Stimulated activated CD8-positive, alpha-beta memory T cell treated with anti-CD3 and anti-CD28 coated beads, Interleukin-12 subunit alpha, Interleukin-12 subunit beta, amount 100 ng/mL, for 4 hours (primary cell): ENCODE data around the gene ALKBH3.

Experiments
- DNase-seq: peaks from one replicate; pipeline ENCODE4 v3.0.0-alpha.2; 2020; ENCODE audit warnings: low read depth

ALKBH3 gene

DNA sequence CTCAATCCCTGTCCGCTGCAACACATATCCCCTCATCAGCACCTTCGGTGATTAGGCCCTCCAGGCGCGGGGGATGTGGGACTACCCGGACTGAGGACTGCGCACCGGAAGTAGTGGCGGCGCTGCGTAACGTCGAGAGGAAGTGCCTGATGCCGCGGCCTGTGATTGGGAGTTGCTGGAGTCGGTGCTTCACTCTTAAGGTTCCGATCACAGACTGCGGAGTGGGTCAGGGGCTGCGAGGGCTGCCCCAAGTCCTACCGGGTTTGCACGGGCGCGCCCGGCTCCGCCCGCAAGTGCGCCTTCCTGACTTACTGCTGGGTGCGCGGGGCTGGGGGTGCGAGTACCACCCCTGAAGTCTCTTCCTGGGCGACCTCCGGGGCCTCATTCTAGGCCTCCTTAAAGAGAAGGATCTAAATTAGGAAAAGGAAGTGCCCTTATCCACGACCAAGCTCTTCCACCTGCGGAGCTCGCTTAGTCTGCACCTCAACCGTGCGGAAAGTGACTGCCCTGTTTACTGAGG, at the start of gene ALKBH3:
Gene ALKBH3 (plus strand): TSS at position 192 of the 520 bp plus-strand sequence. CDS start 1,822 bp downstream, outside the sequence.
- peak; percentile 77 for DNase-seq

DNA sequence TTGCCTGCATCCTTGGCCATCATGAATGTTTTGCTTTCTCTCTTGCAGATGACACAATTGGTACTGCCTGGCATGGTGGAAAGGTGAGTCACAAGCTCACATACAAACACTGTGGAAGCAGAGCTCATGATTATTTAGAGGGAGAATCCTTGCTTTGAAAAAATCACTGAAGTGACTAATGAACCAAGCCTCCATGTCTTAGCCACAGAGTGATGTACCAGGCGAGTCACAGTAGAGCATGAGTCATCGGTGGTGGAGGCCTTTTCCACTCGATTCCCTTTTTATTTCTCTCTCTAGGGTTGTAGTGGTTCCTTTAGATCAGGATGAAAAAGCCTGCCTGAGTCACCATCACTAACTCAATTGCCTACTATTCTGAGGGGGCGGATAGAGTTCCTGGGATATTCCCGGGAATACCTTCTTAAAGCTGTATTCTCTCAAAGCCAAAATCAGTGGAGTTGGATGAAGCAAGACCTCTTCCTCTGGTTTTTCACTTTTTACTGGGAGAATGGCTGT, 49.6 kb upstream of the ALKBH3 start:
- DNase-seq: peak; percentile 23

DNA sequence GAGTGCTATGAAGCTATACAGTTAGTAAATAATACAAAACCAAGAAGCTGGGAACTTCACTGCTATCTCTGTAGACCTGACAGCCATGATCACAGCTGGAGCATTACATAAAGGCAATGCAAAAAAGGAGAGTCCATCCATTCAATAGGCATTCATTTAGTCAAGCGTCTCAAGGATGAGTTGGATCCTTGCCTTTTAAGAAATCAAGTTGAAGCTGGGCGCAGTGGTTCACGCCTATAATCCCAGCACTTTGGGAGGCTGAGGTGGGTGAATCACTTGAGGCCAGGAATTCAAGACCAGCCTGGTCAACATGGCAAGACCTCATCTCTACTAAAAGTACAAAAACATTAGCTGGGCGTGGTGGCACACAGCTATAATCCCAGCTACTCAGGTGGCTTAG, 48.1 kb upstream of the ALKBH3 start:
- no peak for DNase-seq

DNA sequence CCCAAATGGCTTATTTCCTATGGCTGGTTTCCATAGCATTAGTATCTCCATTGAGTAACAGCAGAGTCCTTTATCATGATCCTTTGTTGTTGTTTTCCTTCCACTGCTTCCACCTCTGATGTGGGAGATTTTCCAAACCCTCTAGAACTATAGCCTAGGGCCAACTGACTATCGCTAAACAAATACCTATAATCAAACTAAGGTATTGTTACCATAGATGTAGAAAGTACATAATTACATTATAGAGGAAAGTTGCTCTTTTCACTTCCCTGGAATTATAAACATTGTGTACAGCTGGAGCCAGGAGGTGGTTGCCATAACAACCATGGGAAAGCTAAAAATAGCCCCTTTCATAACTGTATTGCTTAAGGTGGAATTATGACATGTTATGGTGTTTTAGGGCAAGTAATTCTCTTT, 47.0 kb upstream of the ALKBH3 start:
- DNase-seq: no peak

DNA sequence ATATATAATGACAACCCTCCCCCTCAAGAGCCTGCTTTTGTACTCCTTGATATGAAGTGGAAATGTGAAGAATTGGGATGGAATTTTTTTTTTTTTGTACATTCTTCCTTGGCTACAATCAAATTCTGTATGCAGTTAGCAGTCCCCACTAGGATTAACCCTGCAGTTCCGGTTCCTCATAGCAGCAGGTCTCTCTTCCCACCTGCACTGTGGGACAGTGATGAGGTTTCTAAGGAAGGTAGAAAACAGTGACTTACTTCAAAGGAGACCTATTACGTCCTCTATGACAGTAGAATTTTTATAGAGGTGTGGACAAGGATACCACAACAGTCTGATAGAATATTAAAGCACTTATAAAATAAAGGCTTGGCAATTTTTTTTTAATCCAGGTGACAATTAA, 46.3 kb upstream of the ALKBH3 start:
- no peak for DNase-seq

DNA sequence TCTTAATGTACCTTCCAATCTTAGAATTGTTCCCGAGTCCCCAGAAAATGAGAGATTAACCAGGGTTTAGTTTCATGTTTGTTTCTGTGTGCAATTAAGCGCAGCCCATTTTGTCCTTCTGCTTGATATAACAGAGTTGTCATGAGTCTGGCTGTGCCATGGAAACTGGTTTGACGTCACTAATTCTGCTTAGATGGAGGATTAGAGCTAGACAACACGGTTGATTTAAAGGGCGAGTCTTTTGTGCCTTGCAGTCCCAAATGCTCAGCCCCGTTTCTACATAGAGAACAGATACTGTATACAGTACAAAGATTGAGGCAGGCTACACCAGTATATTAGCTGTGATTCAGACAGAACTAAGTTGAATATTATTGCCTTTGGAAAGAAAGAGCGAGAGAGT, 45.5 kb upstream of the ALKBH3 start:
- DNase-seq: no peak

DNA sequence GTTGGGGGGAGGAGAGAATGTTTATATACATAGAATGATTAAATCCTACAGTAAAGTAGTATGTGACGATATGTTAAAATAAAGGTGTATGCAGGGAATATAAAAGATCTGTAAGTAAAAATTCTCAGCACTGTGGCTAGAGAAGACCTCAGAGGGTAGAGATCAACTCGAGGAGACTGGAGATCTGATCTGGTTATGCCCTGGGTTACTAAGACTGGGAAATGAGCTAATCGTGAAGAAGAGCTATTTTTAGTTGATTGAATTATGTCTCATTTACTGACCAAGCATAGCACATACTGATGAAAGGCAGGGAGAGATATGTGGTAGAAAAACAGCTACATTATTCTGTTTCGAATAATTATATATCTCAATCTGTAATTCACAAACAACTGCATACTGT, 42.8 kb upstream of the ALKBH3 start:
- DNase-seq: no peak

DNA sequence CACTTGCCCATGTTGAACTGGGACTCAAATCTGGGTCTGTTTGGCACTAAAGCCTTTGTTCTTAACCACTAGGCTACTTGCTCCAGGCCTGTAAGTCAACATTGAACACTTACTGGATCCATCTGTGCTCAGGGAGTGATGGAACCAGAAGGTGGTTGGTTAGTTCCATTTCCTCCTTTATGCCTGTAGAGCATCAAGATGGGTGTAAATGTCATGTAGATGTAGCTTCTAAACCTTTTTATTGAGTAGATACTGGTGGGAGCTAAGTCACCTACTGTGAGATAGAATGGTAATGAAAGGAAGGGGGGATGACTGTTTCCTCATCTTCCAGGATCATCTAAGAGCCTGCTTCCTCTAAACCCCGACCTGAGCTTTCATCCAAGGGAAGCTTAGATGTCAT, 38.6 kb upstream of the ALKBH3 start:
- no peak for DNase-seq

DNA sequence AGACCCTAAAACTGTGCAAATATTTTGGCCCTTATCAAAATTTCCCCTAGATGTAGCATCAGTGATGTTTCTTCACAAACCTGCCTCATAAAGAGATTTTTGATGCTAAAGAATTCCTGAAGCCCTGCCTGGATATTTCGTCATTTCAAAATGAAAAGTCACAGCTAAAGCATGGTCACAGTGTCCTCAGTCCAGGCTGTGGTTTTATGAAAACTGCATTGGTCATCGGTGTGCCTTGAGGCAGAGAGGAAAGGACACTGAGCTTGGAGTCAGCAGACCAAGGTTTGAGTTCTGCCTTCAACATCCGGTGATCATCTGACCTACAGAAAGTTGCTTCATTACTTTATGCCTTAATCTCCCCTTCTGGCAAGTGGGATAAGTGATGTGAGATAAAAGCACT, 34.8 kb upstream of the ALKBH3 start:
- no peak for DNase-seq

DNA sequence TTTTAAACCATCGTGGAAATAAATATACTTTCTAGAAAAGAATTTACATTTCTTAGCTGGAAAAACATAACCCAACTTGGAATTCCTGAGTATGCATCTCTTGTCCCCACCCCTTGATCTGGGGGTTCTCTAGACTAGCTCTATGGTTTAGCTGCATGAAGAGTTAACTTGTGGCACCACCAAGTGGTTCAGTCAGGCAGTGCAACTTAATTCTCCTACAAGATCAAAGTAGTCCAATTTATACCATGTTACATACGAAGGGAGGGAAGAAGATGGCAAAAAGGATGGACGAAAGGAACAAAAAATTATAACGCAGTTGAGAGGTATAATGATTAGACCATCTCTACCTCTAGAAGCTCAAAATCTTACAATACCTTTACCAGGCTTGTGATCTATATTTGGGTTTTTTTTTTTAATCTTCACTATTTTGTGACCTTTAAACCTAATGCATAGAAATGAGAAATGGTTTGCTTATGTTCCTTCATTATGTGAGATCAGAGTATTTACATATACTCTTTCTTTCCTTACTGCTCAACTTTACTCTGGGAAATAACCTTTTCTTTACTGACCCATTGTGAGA, 28.5 kb upstream of the ALKBH3 start:
- no peak for DNase-seq

DNA sequence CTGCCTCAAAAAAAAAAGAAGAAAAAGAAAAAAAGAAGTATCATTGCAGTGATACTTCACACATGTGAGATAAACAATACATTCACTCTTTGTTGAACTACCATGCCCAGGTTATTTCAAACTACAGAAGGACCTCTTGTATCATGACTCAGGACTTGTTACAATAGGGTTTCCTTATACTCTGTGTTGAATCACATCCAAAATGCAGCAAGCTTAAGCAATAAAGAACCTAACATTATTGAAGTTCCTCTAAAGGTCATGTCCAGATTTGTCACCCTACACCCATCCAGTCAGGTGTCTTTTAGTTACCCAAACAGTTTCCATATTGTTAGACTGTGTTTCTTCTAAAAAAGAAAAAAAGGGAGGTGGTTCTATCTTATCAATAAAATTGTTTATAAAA, 26.9 kb upstream of the ALKBH3 start:
- DNase-seq: no peak

DNA sequence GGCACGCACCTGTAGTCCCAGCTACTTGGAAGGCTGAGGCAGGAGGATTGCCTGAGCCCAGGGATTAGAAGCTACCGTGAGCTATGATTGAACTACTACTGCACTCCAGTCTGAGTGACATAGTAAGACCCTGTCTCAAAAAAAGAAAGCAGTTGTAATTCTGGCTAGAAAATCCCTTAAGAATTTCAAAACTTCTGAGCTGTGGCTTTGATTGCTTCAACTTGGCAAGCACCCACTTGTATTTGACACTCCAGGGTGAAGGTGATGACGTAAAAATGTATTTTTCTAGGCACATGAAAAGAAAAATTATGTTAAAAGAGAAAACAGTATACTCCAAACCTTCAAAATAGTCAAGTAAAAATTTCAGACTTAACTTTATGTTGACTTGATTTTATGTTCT, 23.6 kb upstream of the ALKBH3 start:
- no peak for DNase-seq

DNA sequence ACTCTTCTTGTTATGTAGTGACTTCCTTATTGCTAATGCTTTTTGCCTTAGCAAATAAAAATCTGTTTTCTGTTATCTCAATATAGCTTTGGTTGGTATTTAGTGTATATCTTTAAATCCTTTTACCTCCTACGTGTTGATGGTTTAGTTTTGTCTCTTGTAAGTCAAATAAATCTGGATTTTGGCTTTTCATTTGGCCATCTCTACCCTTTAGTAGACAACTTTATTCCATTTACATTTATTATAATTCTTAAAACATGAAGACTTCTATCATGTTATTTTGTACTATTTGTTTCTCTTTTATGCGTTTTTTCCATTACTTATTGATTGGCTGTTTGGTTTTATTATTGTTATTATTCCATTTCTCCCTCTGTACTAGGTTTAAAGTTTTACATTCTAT, 19.5 kb upstream of the ALKBH3 start:
- DNase-seq: no peak

DNA sequence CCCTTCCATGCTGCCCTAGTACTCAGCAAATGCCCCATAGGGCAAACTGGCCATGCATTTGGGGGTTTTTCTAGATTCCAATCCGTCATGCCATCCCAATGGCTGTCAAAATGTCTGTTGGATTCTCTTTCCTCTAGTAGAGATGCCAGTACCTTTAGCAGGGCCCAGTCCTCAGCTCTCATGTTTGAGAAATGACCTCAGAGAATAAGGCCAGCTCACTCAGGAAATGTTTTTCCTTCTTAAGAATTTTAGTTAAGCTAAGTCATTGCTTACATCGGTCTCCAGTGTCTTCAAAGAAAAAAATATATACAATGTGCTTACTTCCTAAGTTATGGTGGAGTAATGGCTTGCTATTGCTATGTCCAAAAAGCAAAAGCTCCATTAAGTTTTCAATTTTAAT, 14.1 kb upstream of the ALKBH3 start:
- no peak for DNase-seq

DNA sequence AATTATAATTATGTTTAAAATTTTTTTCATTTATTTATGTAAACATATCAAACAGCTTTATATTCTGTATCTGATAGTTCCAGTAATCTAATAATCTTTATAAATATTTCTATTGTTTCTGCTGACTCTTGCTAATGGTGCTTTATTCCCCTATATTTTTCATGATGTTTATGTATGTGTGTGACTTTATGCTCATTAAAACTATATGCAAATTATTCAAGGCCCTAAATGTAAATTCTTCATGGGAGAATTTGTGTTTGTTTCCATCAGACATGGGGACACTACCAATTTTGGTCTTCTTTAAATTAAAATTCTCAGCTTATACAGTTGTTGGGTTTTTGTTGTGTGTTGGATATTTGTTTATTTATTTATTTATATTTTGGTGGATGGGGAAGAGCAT, 13.7 kb upstream of the ALKBH3 start:
- DNase-seq: no peak

DNA sequence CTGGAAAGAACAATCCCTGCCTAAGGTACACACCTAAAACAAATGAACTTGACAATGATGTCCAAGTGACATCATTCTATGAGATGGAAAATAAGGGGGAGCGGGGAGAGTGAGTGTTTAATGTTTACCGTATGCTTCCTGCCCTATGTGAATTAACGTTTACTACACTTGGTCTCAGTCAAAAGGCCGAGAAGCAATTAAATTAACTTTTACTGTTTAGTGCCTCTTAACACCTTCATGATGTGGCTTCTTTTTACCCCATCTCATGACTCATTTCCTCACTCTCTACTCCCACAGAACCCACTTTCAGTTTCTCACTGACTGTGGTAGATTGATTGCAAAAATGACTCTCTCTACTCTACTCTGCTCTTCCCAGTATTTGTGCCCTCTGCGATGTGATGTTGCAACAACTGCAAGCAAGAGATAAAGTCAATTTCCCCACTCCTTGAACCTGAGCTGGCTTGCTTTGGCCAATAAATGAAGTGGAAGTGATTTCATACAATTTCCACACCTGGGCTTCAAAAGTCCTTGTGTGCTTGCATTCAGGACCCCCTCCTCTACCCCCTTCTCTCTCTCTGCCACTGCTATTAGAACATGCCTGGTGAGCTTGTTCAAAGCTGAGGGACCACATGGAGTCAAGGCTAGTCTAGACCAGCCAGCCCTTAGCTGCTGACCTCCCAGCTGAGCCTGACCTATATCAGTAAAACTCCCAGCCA, 11.6 kb upstream of the ALKBH3 start:
- no peak for DNase-seq

DNA sequence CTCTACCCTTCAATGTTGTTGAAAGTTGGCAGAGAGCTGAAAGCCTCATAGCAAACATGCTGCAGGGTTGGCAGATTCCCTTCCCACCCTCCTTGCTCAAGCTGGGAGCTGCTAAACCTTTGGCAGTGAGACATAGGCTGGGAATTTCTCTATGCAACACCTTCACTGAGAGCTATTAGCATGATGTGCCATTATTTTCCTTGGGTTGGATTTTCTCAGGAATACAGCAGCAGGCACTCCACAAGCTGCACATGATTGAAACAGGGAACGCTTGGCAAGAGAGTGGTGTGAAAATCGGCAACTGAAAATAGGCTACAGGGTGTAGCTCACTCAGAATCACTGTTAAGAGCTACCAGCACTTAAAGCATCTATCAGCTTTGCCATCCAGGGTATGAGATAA, 9.6 kb upstream of the ALKBH3 start:
- no peak for DNase-seq

DNA sequence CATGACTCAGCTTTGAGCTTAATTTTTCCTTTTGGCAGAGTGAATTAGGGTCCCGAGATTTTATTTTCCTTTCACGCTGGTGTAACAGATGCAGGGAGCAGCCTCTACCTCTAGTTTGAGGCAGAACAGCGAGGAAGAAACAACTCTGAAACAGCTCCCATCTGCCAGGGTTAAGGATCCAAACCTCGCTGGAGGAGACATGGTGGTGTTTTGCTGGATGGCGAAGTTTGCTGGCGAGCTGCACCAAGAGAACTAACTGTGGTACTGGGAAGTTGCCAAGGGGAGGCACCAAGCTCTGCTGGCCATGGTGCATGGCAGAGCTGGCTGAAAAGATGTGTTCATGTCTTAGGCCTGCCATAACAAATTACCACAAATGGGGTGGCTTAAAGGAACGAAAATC, 7.6 kb upstream of the ALKBH3 start:
- no peak for DNase-seq

DNA sequence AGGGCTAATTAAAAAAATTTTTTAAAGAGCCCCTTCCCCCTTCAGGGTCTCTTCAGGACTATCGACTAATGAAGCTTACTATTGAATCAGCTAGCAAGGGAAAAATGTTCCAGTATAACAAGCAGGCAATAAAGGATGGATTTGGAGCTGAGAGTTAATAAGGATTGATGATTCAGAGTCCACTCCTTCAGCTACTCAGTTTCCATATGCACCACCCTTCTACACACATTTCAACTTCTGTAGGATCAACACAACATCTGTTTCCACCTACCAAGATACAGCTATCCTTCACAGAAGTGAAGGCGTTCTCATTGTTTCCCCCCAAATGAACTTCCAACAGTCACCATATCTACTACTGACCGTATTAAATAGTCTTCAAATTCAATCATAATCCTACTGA, 6.6 kb upstream of the ALKBH3 start:
- no peak for DNase-seq

DNA sequence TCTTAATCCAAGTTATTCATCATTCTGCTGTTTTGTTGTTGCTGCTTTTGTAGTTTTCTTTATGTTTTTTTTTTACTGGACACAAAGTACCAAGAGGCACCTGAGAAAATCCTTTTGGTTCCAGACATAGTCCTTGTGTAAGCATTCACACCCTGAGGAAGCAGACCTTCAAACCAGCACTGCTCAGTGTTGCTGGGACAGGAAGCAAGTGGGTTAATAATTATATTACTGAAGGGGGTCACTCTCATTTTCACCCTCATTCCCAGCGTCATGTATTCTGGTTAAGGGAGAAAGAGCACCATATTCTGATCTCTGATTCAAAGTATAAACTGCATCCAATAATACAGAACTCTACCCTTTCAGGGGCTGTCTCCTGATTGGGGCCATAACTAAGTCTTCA, 5.9 kb upstream of the ALKBH3 start:
- no peak for DNase-seq

DNA sequence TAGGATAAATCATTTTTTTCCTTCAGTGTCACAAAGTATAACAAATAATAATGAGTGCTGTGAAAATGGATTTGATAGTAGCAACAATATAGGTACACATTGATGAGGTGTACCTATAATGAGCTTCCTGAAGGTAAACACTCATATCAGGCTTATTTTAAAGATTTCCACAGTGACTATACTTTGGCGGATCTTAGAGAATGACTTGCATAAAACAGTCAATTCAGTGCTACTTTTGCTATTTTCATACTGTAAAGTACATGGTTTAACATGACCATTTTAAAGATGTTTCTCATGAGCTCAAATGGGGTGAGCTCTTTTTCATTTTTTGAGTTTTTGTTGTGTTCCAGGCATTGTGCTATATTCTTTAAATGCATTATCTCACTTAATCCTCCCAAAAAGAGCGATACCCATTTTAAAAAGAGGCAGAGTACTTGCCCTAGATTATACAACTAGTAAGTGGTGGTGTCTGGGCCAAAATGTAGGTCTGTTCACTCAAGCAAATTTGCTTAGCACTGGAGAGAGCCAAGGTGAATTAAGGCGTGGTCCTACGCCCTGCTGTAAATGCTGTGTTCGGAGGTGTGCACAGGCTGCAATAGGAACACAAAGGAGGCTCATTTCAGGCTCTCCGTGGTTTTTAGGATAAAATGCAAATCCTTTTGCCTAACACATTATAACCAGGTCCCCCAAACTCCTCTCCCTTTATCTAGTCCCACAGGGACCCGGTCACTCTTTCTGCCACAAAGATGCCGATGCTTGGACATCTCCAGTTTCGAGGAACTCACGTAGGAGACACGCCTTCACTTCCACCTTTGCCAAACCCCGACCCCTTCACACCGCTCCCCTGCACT, 617 bp upstream of the ALKBH3 start:
- DNase-seq: no peak

DNA sequence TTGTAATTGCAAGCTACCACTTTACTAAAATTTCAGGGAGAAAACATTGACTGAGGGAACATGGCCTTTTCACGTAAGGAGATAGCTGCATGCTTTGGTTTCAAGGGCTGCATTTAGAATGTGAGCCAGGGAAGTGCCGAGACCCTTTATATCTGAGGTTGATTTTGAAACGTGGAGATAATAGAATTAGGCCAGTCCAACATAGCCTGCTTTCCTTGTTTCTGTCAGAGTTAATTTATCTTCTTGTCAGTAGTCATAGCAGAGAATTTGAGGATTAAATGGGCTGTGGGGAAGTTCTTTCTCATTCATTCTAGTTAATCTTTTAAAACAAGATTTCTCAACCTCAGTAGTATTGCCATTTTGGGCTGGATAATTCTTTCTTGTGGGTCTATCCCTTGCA, 12.2 kb downstream of the ALKBH3 start:
- DNase-seq: no peak

DNA sequence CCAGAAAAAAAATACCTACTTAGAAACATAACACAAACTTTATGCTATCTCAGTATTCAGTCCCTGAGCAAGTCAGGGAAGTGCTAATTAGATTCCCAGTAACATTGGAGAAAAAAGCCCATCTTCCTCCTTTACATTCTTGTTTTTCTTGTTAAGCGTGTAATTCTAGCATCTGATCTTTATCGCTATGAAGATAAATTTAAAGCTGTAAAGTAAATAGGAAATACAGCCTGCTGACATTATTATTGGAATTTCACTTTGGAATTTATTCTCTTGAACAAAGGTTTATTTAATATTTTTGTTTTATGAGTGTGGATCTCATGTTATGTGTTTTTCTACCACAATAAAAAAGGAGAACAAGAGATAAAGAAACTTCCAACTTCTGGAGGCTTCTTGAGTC, 13.9 kb downstream of the ALKBH3 start:
- no peak for DNase-seq
